Neural cell (in vitro differentiated cells): ENCODE measurements around the gene NUTF2. TPM values are rescaled to one million over a fixed set of nuclear protein-coding genes. Genes with fewer than 3 reads are reported as not detected.

Experiments used
- H2AFZ ChIP-seq: fragments of 200-600, 300-800 bp; sonication (generic), shearing (Covaris generic); 2 replicates; pipeline ENCODE4 v1.6.0; 2014; ENCODE audit warnings: low read depth, mild to moderate bottlenecking, antibody characterized with exemption, low read length, moderate library complexity
- H3F3A ChIP-seq: fragments of 200-600 bp; shearing (Covaris generic); 2 replicates; pipeline ENCODE4 v1.6.1; 2016; ENCODE audit warnings: mild to moderate bottlenecking, moderate library complexity, mixed read lengths, antibody characterized with exemption, low read length; ENCODE audit not compliant: insufficient read depth, poor library complexity, severe bottlenecking
- H3K27ac ChIP-seq: fragments of 200-600, 300-800 bp; sonication (generic), shearing (Covaris generic); 2 replicates; pipeline ENCODE4 v1.5.1; 2014; ENCODE audit warnings: mild to moderate bottlenecking, low read length, moderate library complexity
- H3K27me3 ChIP-seq: fragments of 300-800, 200-600 bp; sonication (generic), shearing (Covaris generic); 2 replicates; pipeline ENCODE4 v1.6.0; 2014; ENCODE audit warnings: mild to moderate bottlenecking, low read depth, low read length, moderate library complexity; ENCODE audit not compliant: insufficient read depth
- H3K36me3 ChIP-seq: fragments of 300-800, 200-600 bp; sonication (generic), shearing (Covaris generic); 2 replicates; pipeline ENCODE4 v1.5.1; 2014; ENCODE audit warnings: mild to moderate bottlenecking, antibody characterized with exemption, low read length, moderate library complexity; ENCODE audit not compliant: insufficient read depth
- H3K4me2 ChIP-seq: fragments of 300-800, 200-600 bp; sonication (generic), shearing (Covaris generic); 2 replicates; pipeline ENCODE4 v1.6.0; 2014; ENCODE audit warnings: mild to moderate bottlenecking, low read length
- H3K4me3 ChIP-seq: fragments of 300-800, 200-600 bp; sonication (generic), shearing (Covaris generic); 2 replicates; pipeline ENCODE4 v1.5.1; 2014; ENCODE audit warnings: mild to moderate bottlenecking, low read length, moderate library complexity
- H3K79me2 ChIP-seq: fragments of 200-600 bp; shearing (Covaris generic); replicated peaks from 2 replicates; pipeline ENCODE4 v1.6.0; 2014; ENCODE audit warnings: mild to moderate bottlenecking, low read length, moderate library complexity; ENCODE audit not compliant: insufficient read depth
- H3K9ac ChIP-seq: fragments of 300-800, 200-600 bp; sonication (generic), shearing (Covaris generic); 2 replicates; pipeline ENCODE4 v1.6.1; 2016; ENCODE audit warnings: mild to moderate bottlenecking, low read length, mixed read lengths
- H3K9me2 ChIP-seq: fragments of 200-600 bp; shearing (Covaris generic); 2 replicates; pipeline ENCODE4 v1.6.1; 2016; ENCODE audit warnings: mild to moderate bottlenecking, low read length, mixed read lengths; ENCODE audit not compliant: insufficient read depth
- H3K9me3 ChIP-seq: fragments of 200-600, 300-800 bp; sonication (generic), shearing (Covaris generic); 2 replicates; pipeline ENCODE4 v1.6.1; 2016; ENCODE audit warnings: mild to moderate bottlenecking, mixed run types, low read length, moderate library complexity, mixed read lengths
- H4K20me1 ChIP-seq: fragments of 200-600 bp; shearing (Covaris generic); 2 replicates; pipeline ENCODE4 v1.6.1; 2016; ENCODE audit warnings: mild to moderate bottlenecking, mixed run types; ENCODE audit not compliant: insufficient read depth
- CTCF ChIP-seq: fragments of 450-650 bp; IDR thresholded peaks from 2 replicates; pipeline ENCODE4 v1.5.1; 2014; ENCODE audit warnings: antibody characterized with exemption, mild to moderate bottlenecking, moderate library complexity; ENCODE audit not compliant: poor library complexity, severe bottlenecking
- EP300 ChIP-seq: fragments of 450-650 bp; conservative IDR thresholded peaks from 2 replicates; pipeline ENCODE4 v1.6.1; 2014; ENCODE audit warnings: antibody characterized with exemption, mild to moderate bottlenecking, moderate library complexity; ENCODE audit not compliant: poor library complexity, severe bottlenecking
- EZH2 ChIP-seq: fragments of 200-600, 300-800 bp; shearing (Covaris generic), sonication (generic); IDR thresholded peaks from 2 replicates; pipeline ENCODE4 v1.6.1; 2014; ENCODE audit warnings: antibody characterized with exemption, low read length, borderline replicate concordance, mild to moderate bottlenecking; ENCODE audit not compliant: insufficient read depth, poor library complexity, severe bottlenecking
- MXI1 ChIP-seq: fragments of 450-650 bp; conservative IDR thresholded peaks from 2 replicates; pipeline ENCODE4 v1.6.1; 2014; ENCODE audit warnings: antibody characterized with exemption, mild to moderate bottlenecking; ENCODE audit not compliant: poor library complexity, severe bottlenecking
- POLR2AphosphoS5 ChIP-seq: IDR thresholded peaks from 2 replicates; pipeline ENCODE4 v1.6.1; 2012
- RAD21 ChIP-seq: fragments of 450-650 bp; conservative IDR thresholded peaks from 2 replicates; pipeline ENCODE4 v1.6.1; 2014; ENCODE audit warnings: antibody characterized with exemption, mild to moderate bottlenecking, moderate library complexity
- REST ChIP-seq: IDR thresholded peaks from 2 replicates; pipeline ENCODE4 v1.6.1; 2012; ENCODE audit warnings: borderline replicate concordance
- SMC3 ChIP-seq: fragments of 450-650 bp; conservative IDR thresholded peaks from 2 replicates; pipeline ENCODE4 v1.6.1; 2014; ENCODE audit warnings: antibody characterized with exemption, mild to moderate bottlenecking, moderate library complexity; ENCODE audit not compliant: poor library complexity
- TAF1 ChIP-seq: IDR thresholded peaks from 2 replicates; pipeline ENCODE4 v1.6.1; 2012; ENCODE audit warnings: low read depth
- polyA plus RNA-seq: library from polyadenylated mRNA; depleted of rRNA; stranded (reverse); fragments of >200 nt; gene quantifications from 2 replicates; pipeline ENCODE4 v1.2.3, GENCODE V29; 2014

Gene NUTF2
- polyA plus RNA-seq, 1 donor from 2014 or later = 98.6 TPM

- Histone ChIP-seq H3K4me2 (no peak overlapping the region), H4K20me1 (no peaks in the 10 kb centered on the region), H3K9me3 (no peaks in the 10 kb centered on the region), H3F3A (no peaks in the 10 kb centered on the region), H3K36me3 (no peaks in the 10 kb centered on the region), H3K27me3 (no peaks in the 10 kb centered on the region), H2AFZ (no peak overlapping the region), H3K79me2 (peaks cover 73% of the 10 kb centered on the region), H3K27ac (no peak overlapping the region), H3K4me3 (no peak overlapping the region), H3K9me2 (no peaks in the 10 kb centered on the region), H3K9ac (no peak overlapping the region)
- TF ChIP-seq TAF1 = no peak
- TF ChIP-seq MXI1 = no peak
- TF ChIP-seq EP300 = no peak
- TF ChIP-seq POLR2AphosphoS5 = no peak
- no peak for TF ChIP-seq CTCF
Measured at GRCh38 chr16:67856927-67857546, 10.3 kb downstream of the NUTF2 start.

- TF ChIP-seq SMC3 = no peak
- TF ChIP-seq EZH2 = no peak
- TF ChIP-seq CTCF = no peak
- TF ChIP-seq TAF1 = no peak
- TF ChIP-seq POLR2AphosphoS5 = no peak
- TF ChIP-seq EP300 = no peak
- TF ChIP-seq RAD21 = no peak
- no peak for TF ChIP-seq REST
- no peak for TF ChIP-seq MXI1
- Histone ChIP-seq H3K36me3 (no peaks in the 10 kb centered on the region), H3K4me2 (no peak overlapping the region), H4K20me1 (no peaks in the 10 kb centered on the region), H3K4me3 (no peak overlapping the region), H3K9me2 (no peaks in the 10 kb centered on the region), H3K9ac (no peak overlapping the region), H3K27me3 (no peaks in the 10 kb centered on the region), H3K9me3 (no peaks in the 10 kb centered on the region), H2AFZ (no peak overlapping the region), H3K79me2 (peaks cover 68% of the 10 kb centered on the region), H3K27ac (no peak overlapping the region), H3F3A (no peaks in the 10 kb centered on the region)
Measured at GRCh38 chr16:67857547-67858233, 11.0 kb downstream of the NUTF2 start.
